Natural killer cell (primary cell): ENCODE results near the gene SRMS. TPM values are rescaled to one million over a fixed set of nuclear protein-coding genes. Genes with fewer than 3 reads are reported as not detected.

Source experiments
- ATAC-seq, 3 donors: fragments of 150-1000 bp in 2 of 3; fragments of 200-7000 bp in 1 of 3; cut with Tn5 transposase; 1 replicate in 1 of 3; 2 replicates in 2 of 3; pipeline ENCODE4 v1.10.0; 2021; ENCODE audit warnings: mild to moderate bottlenecking in 2 of 3, moderate library complexity in 2 of 3
- DNase-seq, 2 donors: peaks; one replicate each; pipeline versions ENCODE4 v3.0.0 to v3.0.0-alpha.2; 2013 to 2021; ENCODE audit warnings: mixed read lengths in 1 of 2
- H3K27ac ChIP-seq: one replicate; pipeline ENCODE4 v1.5.1; 2013; ENCODE audit warnings: mild to moderate bottlenecking, low read length
- H3K27me3 ChIP-seq: one replicate; pipeline ENCODE4 v1.6.1; 2013; ENCODE audit warnings: low read length; ENCODE audit not compliant: control insufficient read depth, insufficient read depth
- H3K36me3 ChIP-seq: one replicate; pipeline ENCODE4 v1.6.1; 2013; ENCODE audit warnings: low read length; ENCODE audit not compliant: control insufficient read depth, insufficient read depth
- H3K4me1 ChIP-seq: one replicate; pipeline ENCODE4 v1.6.1; 2013; ENCODE audit warnings: low read length; ENCODE audit not compliant: control insufficient read depth, insufficient read depth
- H3K4me3 ChIP-seq: one replicate; pipeline ENCODE4 v1.5.1; 2013; ENCODE audit warnings: low read length
- H3K9me3 ChIP-seq: one replicate; pipeline ENCODE4 v1.6.1; 2013; ENCODE audit warnings: low read length; ENCODE audit not compliant: control insufficient read depth, insufficient read depth
- H3K27ac Mint-ChIP-seq, 2 donors: one replicate each; pipeline ENCODE4 v1.8.0; 2022; ENCODE audit warnings: mild to moderate bottlenecking in 2 of 2, mixed read lengths in 2 of 2, moderate library complexity in 1 of 2
- H3K27me3 Mint-ChIP-seq, 2 donors: one replicate each; pipeline ENCODE4 v1.8.0; 2022; ENCODE audit warnings: low read depth in 2 of 2, mixed read lengths in 2 of 2
- H3K36me3 Mint-ChIP-seq: one replicate; pipeline ENCODE4 v1.8.0; 2022; ENCODE audit warnings: mixed read lengths
- H3K4me1 Mint-ChIP-seq, 2 donors: one replicate each; pipeline ENCODE4 v1.8.0; 2022; ENCODE audit warnings: mixed read lengths in 2 of 2
- H3K4me3 Mint-ChIP-seq: one replicate; pipeline ENCODE4 v1.8.0; 2022; ENCODE audit warnings: mild to moderate bottlenecking, moderate library complexity, mixed read lengths
- H3K9me3 Mint-ChIP-seq, 2 donors: one replicate each; pipeline ENCODE4 v1.8.0; 2022; ENCODE audit warnings: mixed read lengths in 2 of 2
- CTCF ChIP-seq: fragments of 200-600 bp; IDR thresholded peaks from one replicate; pipeline ENCODE4 v1.8.0; 2022; ENCODE audit warnings: antibody characterized with exemption
- WGBS: methylation state at CpG from one replicate; pipeline ENCODE4 v1.1.7; 2013; ENCODE audit warnings: missing lambda C conversion rate; ENCODE audit not compliant: insufficient coverage; 5-methylcytosine and 5-hydroxymethylcytosine counted together
- intact Hi-C: fragments of 100-400 bp; cut with micrococcal nuclease; formaldehyde crosslinking; loops from one replicate; pipeline ENCODE4 v1.14.2; 2022
- total RNA-seq, 4 donors: library from RNA; stranded (reverse); fragments of 120-200 nt in 1 of 4; gene quantifications; one replicate each; pipeline versions ENCODE4 v1.2.3 to v1.2.4, GENCODE V29; 2013 to 2022

SRMS gene
- total RNA-seq, 3 donors from 2014 or later (not counting 1 experiment from before 2014, with no cell fraction given), result 0.16 to 0.23 TPM; not detected in 1

DNA sequence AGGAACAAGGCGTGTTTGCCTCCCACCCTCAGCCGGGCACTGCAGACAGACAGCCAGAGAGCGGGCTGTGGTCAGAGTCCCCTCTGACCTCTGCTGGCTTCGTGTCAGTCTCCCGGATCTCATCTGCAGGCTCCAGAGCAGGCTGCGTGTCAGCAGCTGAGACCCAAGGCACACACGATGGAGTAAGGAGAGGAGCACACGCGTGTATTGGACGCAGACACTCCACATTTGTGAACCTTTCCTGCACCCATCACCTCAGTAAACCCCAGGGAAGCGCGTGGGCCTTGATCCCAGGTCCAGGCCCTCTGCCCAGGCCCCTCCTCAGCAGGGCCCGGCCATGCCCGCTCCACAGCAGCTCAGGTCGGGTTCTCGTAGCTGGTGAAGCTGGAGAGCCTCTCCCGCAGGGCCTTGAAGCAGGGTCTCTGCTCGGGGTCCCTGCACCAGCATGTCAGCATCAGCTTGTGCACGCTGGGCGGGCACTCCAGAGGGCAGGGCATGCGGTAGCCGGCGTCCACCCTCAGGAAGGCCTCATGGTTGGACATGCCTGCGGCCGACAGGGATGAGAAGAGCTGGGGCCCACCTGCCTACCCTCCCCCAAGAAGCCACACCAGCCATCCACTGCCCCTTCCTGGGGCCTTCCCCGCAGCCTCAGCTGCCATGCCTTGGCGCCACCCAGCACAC is 18.2 kb downstream of the SRMS start:
- Histone ChIP-seq H3K36me3 (no peaks in the 10 kb centered on the region), H3K27ac (no peak overlapping the region), H3K4me1 (no peaks in the 10 kb centered on the region), H3K9me3 (no peaks in the 10 kb centered on the region), H3K4me3 (no peak overlapping the region), H3K27me3 (no peaks in the 10 kb centered on the region)
- no peaks in the 10 kb centered on the region for H3K4me1 Mint-ChIP-seq
- H3K27me3 Mint-ChIP-seq, result peaks cover 0 to 4% of the 10 kb centered on the region in 2 donors
- no peaks in the 10 kb centered on the region for H3K9me3 Mint-ChIP-seq
- H3K36me3 Mint-ChIP-seq, result no peaks in the 10 kb centered on the region
- intact Hi-C loops, result no loop called here
- ATAC-seq (no peak), DNase-seq (no peak)
- 93% methylated on average over 27 of the region's 27 CpGs for WGBS
- no peak for TF ChIP-seq CTCF
- no peak overlapping the region for H3K27ac Mint-ChIP-seq
- H3K4me3 Mint-ChIP-seq, result no peak overlapping the region

DNA sequence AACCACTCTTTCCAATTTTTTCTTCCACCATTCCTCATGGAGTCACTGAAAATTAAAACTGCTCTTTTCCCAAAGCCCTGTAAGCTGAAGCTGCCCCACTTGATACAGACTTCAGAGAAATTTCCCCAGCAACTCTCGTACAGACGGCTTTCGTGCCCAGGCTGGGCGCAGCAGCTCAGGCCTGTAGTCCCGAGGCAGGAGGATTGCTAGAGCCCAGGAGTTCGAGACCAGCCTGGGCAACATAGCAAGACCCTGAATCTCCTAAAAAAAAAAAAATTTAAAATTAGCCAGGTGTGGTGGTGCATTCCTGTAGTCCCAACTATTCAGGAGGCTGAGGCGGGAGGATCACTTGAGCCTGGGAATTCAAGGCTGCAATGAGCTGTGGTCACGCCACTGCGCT is 20.4 kb downstream of the SRMS start:
- Histone ChIP-seq H3K4me3 (no peak overlapping the region), H3K27ac (no peak overlapping the region), H3K36me3 (peaks cover 3% of the 10 kb centered on the region), H3K27me3 (no peaks in the 10 kb centered on the region), H3K9me3 (peaks cover 7% of the 10 kb centered on the region), H3K4me1 (peaks cover 5% of the 10 kb centered on the region)
- H3K36me3 Mint-ChIP-seq, result no peaks in the 10 kb centered on the region
- peaks cover 0 to 6% of the 10 kb centered on the region in 2 donors for H3K4me1 Mint-ChIP-seq
- intact Hi-C loops, result no loop called here
- H3K27ac Mint-ChIP-seq, result no peak overlapping the region
- no peak overlapping the region for H3K4me3 Mint-ChIP-seq
- no peak for ATAC-seq
- peaks cover 0 to 3% of the 10 kb centered on the region in 2 donors for H3K27me3 Mint-ChIP-seq
- no peak for TF ChIP-seq CTCF
- peaks cover 0 to 2% of the 10 kb centered on the region in 2 donors for H3K9me3 Mint-ChIP-seq
- no peak for DNase-seq
- WGBS, result 95% methylated on average over 9 of the region's 9 CpGs

DNA sequence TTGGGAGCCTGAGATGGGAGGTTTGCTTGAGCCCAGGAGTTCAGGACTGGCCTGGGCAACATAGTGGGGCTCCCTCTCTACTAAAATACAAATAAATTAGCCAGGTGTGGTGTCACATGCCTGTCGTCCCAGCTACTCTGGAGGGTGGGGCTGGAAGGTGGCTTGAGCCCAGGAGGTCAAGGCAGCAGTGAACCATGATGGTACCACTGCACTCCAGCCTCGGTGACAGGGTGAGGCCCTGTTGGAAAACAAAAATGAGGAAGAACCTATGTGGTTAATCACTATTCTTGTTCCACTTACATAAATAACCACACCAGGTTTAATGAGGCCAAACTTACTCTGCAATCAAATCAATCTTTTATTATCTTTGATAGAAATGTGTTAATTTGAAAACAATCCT is 21.6 kb downstream of the SRMS start:
- Histone ChIP-seq H3K27ac (no peak overlapping the region), H3K36me3 (peaks cover 6% of the 10 kb centered on the region), H3K27me3 (no peaks in the 10 kb centered on the region), H3K4me3 (no peak overlapping the region), H3K4me1 (peaks cover 16% of the 10 kb centered on the region), H3K9me3 (peaks cover 7% of the 10 kb centered on the region)
- Mint-ChIP-seq H3K36me3 (no peaks in the 10 kb centered on the region), H3K27me3 (no peaks in the 10 kb centered on the region), H3K9me3 (peaks cover 0 to 2% of the 10 kb centered on the region in 2 donors), H3K4me3 (no peak overlapping the region), H3K4me1 (peaks cover 0 to 13% of the 10 kb centered on the region in 2 donors), H3K27ac (no peak overlapping the region)
- WGBS, result 13% methylated on average over 2 of the region's 2 CpGs
- no peak for TF ChIP-seq CTCF
- DNase-seq, result no peak
- intact Hi-C loops, result no loop called here
- ATAC-seq, result no peak

DNA sequence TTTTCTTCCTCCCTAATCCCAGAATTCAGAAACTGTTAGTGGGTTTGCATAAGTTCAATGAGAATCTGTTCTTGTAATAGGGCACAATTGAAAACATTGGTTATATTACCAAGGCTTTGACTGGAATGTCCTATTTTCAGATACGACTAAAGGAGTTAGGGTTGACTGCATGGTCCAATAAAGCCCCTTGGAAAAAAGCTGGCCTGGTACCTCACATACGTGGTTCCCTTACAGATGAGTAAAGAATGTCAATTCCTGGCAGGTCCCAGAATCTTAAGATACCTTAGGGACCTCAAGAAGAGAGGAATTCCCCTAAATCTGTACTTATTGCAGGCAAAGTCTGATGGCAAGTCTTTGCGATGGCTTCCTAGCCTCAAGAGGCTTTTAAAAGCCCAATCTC is 22.4 kb downstream of the SRMS start:
- no peak for TF ChIP-seq CTCF
- no peak overlapping the region for H3K4me3 Mint-ChIP-seq
- H3K9me3 Mint-ChIP-seq, result peaks cover 0 to 2% of the 10 kb centered on the region in 2 donors
- no peak overlapping the region for H3K4me3 ChIP-seq
- ATAC-seq (no peak), DNase-seq (no peak)
- peaks cover 0 to 13% of the 10 kb centered on the region in 2 donors for H3K4me1 Mint-ChIP-seq
- H3K27ac Mint-ChIP-seq, result no peak overlapping the region
- no peak overlapping the region for H3K27ac ChIP-seq
- 86% methylated on average over 3 of the region's 3 CpGs for WGBS
- H3K36me3 Mint-ChIP-seq, result no peaks in the 10 kb centered on the region
- no peaks in the 10 kb centered on the region for H3K27me3 ChIP-seq
- intact Hi-C loops, result no loop called here
- H3K4me1 ChIP-seq, result peaks cover 16% of the 10 kb centered on the region
- no peaks in the 10 kb centered on the region for H3K27me3 Mint-ChIP-seq
- peaks cover 7% of the 10 kb centered on the region for H3K9me3 ChIP-seq
- H3K36me3 ChIP-seq, result peaks cover 6% of the 10 kb centered on the region
